DND-41 (cell line): ENCODE results near the gene PRR35.

Experiments used
- CTCF ChIP-seq: IDR thresholded peaks from 2 replicates; pipeline ENCODE4 v1.5.1; 2012; ENCODE audit warnings: borderline replicate concordance, low read length, moderate library complexity, mild to moderate bottlenecking; ENCODE audit not compliant: poor library complexity, severe bottlenecking; ENCODE audit errors: extremely low read depth
- EZH2 ChIP-seq: IDR thresholded peaks from 3 replicates; pipeline ENCODE4 v1.6.1; 2012; ENCODE audit warnings: borderline replicate concordance, low read depth, mild to moderate bottlenecking, moderate library complexity, low read length, inconsistent platforms; ENCODE audit not compliant: severe bottlenecking

DNA sequence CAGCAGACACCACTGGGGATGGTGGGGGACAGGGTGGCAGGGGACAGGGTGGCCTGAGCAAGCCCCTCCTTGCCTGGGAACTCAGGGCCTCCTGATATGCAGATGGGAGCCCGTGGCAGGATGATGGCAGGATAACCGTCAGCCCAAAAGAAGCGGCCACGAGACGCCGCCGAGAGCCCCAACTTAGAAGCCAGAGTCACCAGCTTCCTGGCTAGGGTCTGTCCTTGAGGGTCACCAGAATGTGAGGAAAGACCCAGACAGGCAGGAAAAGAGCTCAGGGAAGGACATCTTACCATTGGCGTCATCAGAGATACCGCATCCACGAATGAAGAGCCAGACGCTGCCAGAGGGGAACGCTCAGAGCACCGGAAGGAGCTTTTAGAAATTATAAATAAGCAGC is 49.1 kb downstream of the PRR35 start:
- TF ChIP-seq CTCF (no peak), EZH2 (no peak)
